IPS-15b (cell line): ENCODE measurements around the gene BTBD2.

Experiments used
- H3K27me3 ChIP-seq: one replicate; pipeline ENCODE4 v1.6.1; 2013; ENCODE audit warnings: low read length; ENCODE audit not compliant: control insufficient read depth, insufficient read depth
- H3K36me3 ChIP-seq: one replicate; pipeline ENCODE4 v1.6.1; 2013; ENCODE audit warnings: low read length; ENCODE audit not compliant: control insufficient read depth, insufficient read depth
- H3K4me1 ChIP-seq: one replicate; pipeline ENCODE4 v1.6.1; 2013; ENCODE audit warnings: mild to moderate bottlenecking, low read length; ENCODE audit not compliant: control insufficient read depth, insufficient read depth
- H3K4me3 ChIP-seq: one replicate; pipeline ENCODE4 v1.5.1; 2013; ENCODE audit warnings: low read depth, low read length
- H3K9ac ChIP-seq: one replicate; pipeline ENCODE4 v1.6.1; 2013; ENCODE audit warnings: low read depth, mild to moderate bottlenecking, low read length
- H3K9me3 ChIP-seq: one replicate; pipeline ENCODE4 v1.6.1; 2013; ENCODE audit warnings: mild to moderate bottlenecking, low read length; ENCODE audit not compliant: control insufficient read depth, insufficient read depth

The BTBD2 gene

DNA sequence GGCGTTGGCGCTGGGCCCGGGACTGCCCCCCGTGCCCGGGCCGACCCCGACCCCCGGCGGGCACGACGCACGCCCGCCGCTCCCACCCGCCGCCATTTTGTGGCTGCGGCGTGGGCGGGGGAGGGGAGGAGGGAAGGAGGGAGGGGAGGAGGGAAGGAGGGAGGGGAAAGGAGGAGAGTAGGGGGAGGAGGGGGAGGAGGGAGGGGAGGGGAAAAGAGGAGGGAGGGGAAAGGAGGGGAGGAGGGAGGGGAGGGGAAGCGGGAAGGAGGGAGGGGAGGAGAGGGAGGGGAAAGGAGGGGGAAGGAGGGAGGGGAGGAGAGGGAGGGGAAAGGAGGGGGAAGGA, at the start of gene BTBD2:
TSS of gene BTBD2 (minus strand) at position 107 of the 343 bp plus-strand sequence. CDS start at position 96, 11 bp downstream.
- no peaks in the 10 kb centered on the region for H3K27me3 ChIP-seq
- H3K4me3 ChIP-seq, result peak within 1 kb of the TSS; percentile 59
- H3K36me3 ChIP-seq, result peaks cover 5% of the 10 kb centered on the region
- H3K9ac ChIP-seq, result no peak within 1 kb of the TSS
- no peaks in the 10 kb centered on the region for H3K9me3 ChIP-seq
- H3K4me1 ChIP-seq, result no peaks in the 10 kb centered on the region

DNA sequence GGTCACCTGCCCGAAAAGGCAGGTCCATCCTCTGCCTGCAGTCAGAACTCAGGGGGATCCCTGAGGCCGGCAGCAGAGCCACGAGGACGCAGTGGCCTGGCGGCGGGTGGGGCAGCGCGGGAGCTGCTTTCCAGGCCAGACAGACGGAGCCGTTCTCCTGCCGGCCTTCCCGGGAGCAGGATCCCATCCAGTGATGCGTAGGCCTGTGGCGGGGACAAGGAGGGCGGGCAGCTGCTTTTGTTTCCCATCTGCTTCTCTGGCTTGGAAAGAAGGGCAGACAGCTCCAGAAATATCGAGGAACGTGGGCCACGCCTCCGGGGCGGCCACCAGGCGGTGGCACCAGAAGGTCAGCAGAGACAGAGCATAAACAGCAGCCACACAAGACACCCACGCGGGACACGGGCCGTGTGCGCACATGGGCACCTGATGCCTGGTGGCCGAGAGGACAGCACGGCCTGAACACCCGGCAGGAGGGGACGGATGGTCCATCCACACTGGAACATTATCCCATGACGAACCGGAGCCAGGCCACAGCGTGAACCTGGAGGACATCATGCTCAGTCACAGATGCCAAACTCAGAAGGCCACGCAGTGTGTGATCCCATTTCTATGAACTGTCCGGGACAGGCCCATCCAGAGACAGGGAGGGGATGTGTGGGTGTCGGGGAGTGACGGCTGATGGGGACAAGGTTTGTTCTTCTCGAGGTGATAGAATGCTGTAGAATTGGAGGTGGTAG, 49.4 kb upstream of the BTBD2 start:
- Histone ChIP-seq H3K4me3 (no peak overlapping the region), H3K27me3 (no peaks in the 10 kb centered on the region), H3K36me3 (no peaks in the 10 kb centered on the region), H3K9me3 (no peaks in the 10 kb centered on the region), H3K4me1 (peaks cover 4% of the 10 kb centered on the region), H3K9ac (no peak overlapping the region)

DNA sequence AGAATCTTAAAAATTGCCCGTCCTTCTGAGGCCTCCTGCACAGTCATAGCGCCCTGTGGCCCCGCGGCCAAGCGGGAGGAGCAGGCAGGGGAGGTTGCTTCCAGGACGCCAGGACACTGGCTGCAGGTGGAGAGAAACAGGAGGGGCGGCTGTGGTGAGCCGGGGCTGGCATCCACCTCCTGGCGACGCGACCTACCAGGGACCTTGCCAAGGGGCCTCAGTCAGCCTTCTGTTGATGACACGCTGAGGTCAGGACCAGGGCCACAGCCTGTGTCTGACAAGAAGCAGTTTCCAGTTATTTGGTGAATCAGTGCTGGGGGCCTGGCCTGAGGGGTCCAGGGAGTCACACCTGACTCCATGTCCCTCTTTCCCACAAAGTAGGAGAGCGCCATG, 48.9 kb upstream of the BTBD2 start:
- Histone ChIP-seq H3K36me3 (no peaks in the 10 kb centered on the region), H3K9me3 (no peaks in the 10 kb centered on the region), H3K9ac (no peak overlapping the region), H3K4me3 (no peak overlapping the region), H3K27me3 (no peaks in the 10 kb centered on the region), H3K4me1 (peaks cover 4% of the 10 kb centered on the region)

DNA sequence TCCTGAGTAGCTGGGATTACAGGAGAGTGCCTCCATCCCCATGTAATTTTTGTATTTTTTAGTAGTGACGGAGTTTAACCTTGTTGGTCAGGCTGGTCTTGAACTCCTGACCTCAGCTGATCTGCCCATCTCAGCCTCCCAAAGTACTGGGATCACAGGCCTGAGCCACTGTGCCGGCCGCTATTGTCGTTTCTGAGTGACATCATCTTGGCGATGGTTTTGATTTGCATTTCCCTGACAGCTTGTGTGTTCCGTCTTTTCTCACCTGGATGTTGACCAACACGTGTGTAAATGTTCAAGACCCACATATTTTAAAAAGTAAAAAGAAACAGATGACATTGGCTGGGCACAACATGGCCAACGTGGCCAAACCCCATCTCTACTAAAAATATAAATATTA, 48.3 kb upstream of the BTBD2 start:
- Histone ChIP-seq H3K36me3 (no peaks in the 10 kb centered on the region), H3K9me3 (no peaks in the 10 kb centered on the region), H3K4me1 (peaks cover 4% of the 10 kb centered on the region), H3K4me3 (no peak overlapping the region), H3K27me3 (no peaks in the 10 kb centered on the region), H3K9ac (no peak overlapping the region)

DNA sequence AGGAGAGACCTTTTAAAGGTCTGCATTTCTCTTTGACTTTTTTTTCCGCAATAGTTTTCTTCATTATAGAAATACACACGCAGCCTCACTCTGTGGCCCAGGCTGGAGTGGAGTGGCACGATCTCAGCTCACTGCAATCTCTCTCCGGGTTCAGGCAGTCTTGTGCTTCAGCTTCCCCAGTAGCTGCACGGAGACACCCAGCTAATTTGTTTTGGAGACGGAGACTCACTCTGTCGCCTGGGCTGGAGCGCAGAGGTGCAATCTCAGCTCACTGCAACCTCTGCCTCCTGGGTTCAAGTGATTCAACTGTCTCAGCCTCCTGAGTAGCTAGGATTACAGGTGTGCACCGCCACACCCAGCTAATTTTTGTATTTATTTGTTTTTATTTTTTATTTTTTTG, 47.3 kb upstream of the BTBD2 start:
- Histone ChIP-seq H3K36me3 (no peaks in the 10 kb centered on the region), H3K4me1 (peaks cover 4% of the 10 kb centered on the region)

DNA sequence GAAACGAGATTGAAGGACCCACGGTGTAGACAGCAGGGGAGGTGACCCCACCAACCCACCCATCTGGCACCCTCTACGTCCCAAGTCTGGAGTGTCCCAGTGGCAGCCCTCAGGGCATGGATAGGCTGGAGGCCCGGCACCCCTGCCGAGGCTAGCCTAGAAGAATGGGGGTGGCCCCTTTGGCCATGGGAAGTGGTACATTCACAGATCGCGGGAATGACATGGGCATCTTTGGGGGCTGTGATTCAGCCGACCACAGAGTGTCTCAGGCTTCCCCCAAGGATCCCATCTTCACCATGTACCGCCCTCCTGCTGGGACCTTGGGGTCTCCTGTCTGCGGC, 46.8 kb upstream of the BTBD2 start:
- H3K4me1 ChIP-seq, result peaks cover 4% of the 10 kb centered on the region

More for the DNA sequence above, 47.3 kb upstream of the BTBD2 start:
- Histone ChIP-seq H3K9me3 (no peaks in the 10 kb centered on the region), H3K4me3 (no peak overlapping the region), H3K27me3 (no peaks in the 10 kb centered on the region), H3K9ac (no peak overlapping the region)

DNA sequence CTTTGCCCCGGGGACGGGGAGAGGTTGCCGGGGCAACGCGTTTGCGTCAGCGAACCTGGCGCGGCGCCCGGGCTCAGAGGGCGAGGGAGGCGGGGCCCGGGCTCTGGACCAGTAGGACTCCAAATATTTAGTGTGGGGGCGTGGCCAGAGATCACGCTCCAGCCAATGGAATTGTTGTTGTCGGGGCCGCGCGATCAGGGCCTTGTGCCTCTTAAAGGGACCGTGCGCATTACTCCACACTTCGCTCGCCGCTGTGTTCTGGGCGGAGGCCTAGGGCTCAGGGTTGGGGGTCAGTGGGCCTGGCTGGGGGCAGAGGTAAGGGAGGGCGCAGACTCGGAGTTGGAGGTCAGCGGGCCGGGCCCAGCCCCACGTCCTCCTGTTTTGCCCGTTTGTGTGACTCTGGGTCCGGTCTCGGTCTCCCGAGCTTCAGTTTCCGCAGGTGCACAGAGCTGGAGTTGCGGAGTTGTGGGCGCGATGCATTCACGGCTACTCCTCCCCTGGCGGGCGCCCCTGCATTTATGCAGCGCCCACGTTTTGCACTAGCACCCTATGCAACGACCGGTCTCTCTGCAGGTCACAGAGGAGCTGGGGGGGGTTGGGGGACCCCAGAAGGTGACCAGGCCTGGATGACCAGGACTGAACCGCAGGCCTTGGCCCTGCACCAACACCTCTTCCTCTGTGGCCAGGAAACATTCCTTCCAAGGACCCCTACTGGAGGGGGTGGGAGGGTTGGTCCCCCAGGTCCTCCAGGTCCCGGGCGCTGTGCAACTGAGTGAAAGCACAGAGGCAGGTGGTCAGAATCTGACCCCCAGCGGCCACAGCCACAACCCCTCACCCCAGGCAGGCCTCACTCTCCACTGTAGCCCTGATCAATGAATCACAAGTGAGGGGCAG, 46.2 kb upstream of the BTBD2 start:
- H3K36me3 ChIP-seq, result no peaks in the 10 kb centered on the region
- peaks cover 4% of the 10 kb centered on the region for H3K4me1 ChIP-seq

More for the DNA sequence above, 46.8 kb upstream of the BTBD2 start:
- no peaks in the 10 kb centered on the region for H3K36me3 ChIP-seq
- H3K9me3 ChIP-seq, result no peaks in the 10 kb centered on the region
- H3K9ac ChIP-seq, result peak overlapping the region; percentile 77
- H3K4me3 ChIP-seq, result peak overlapping the region; percentile 79
- no peaks in the 10 kb centered on the region for H3K27me3 ChIP-seq

DNA sequence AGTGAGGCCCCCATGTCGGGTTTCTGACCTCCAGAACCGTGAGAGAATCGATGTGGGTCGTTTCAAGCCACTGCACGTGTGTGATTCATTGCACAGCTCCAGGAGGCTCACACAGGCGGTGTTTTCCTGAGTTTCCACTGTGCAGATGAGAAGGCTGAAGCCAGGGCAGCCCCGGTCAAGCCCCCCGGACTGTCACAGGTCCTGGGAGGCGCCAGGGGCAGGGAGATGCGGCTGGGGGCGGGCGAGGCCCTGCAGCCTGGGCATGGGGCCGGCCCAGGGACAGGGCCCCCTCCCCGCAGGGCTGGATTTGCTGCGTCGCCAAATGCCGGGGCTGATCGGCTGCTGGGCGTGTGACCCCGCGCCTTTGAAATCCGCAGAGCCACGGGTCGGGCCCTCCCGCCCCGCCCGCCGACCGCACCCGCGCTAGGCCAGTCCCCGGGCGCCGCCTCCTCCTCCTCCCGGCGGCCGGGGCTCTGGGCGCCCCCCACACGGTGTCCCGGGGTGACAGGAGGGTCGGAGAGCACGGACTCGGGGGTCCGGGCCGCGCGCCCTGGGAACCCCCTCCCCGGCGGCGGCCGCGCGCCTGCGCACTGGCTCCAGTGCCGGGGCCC, 45.5 kb upstream of the BTBD2 start:
- Histone ChIP-seq H3K9me3 (no peaks in the 10 kb centered on the region), H3K36me3 (no peaks in the 10 kb centered on the region), H3K4me1 (peaks cover 6% of the 10 kb centered on the region), H3K4me3 (peak overlapping the region; percentile 70), H3K27me3 (no peaks in the 10 kb centered on the region), H3K9ac (peak overlapping the region; percentile 70)

More for the DNA sequence above, 46.2 kb upstream of the BTBD2 start:
- no peaks in the 10 kb centered on the region for H3K9me3 ChIP-seq
- peak overlapping the region; percentile 79 for H3K4me3 ChIP-seq
- peak overlapping the region; percentile 77 for H3K9ac ChIP-seq
- H3K27me3 ChIP-seq, result no peaks in the 10 kb centered on the region

DNA sequence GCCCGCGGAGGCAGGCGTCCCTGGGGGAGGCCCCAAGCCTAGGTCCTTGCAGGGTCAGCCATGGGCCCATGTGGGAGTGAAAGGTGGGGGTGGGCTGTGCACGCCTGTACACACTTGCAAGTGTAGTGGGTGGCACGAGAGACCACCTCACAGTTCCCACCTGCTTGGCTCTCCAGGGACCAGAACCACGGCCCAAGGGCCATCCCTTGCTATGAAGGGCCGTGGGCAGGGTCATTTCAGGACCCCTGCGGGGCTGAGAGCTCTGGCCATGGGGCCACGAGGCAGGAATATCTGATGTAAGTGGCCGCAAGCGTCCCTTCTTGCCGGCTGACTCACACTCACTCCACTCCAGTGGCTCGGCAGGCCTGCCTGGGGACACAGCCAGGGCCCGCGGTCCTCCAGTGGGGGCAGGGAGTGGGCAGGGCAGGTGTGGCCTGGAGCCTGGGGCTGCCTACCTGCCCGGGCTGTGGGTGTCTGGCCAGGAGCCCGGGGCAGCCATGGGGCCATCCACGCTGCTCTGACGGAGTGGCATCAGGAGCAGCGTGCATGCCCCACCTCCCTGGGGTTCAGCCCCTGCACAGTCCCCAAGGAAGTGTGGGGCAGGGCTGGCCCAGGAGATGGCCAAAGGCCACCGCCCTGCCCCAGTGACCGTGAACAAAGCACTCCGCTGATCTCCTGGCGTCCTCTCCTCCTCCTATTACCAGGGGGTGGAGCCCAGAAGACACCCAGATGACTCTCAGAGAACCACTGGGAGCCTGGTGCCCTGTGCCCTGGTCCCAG, 44.1 kb upstream of the BTBD2 start:
- peaks cover 6% of the 10 kb centered on the region for H3K4me1 ChIP-seq
- H3K9me3 ChIP-seq, result no peaks in the 10 kb centered on the region
- H3K27me3 ChIP-seq, result no peaks in the 10 kb centered on the region
- H3K36me3 ChIP-seq, result no peaks in the 10 kb centered on the region
- H3K4me3 ChIP-seq, result no peak overlapping the region
- H3K9ac ChIP-seq, result no peak overlapping the region

DNA sequence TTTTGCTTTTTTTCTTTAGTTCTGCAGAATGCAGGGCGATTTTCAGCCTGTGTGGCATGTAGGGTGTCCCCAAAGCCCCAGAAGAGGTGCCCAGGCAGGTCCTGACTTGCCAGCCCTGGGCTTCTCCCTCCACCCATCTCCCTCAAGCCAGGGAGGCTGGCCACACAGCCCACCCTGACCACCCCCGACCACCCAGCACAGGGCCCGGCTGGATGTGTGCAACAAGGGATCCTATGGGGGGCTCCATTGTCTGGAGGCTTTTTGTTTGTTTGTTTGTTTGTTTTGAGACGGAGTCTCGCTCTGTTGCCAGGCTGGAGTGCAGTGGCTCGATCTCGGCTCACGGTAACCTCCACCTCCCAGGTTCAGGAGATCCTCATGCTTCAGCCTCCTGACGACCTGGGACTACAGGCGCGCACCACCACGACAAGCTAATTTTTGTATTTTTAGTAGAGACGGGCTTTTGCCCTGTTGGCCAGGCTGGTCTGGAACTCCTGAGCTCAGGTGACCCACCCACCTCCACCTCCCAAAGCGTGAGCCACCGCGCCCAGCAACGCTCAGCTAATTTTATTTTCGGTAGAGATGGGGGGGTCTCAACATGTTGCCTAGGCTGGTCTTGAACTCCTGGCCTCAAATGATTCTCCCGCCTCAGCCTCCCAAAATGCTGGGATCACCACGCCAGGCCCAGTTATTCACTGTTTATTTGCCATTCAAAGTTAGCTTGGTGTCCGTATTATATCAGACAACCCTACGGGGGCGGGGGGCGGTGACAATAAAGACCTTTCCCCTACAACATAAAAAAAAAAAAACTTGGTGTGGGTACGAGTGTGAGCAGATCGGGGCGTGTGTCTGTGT, 43.3 kb upstream of the BTBD2 start:
- no peaks in the 10 kb centered on the region for H3K9me3 ChIP-seq
- H3K4me3 ChIP-seq, result no peak overlapping the region
- no peaks in the 10 kb centered on the region for H3K27me3 ChIP-seq
- no peak overlapping the region for H3K9ac ChIP-seq
- H3K36me3 ChIP-seq, result no peaks in the 10 kb centered on the region
- H3K4me1 ChIP-seq, result peaks cover 6% of the 10 kb centered on the region
